Measurements from ENCODE around the gene AKAP9.

GRCh38 chr7:91974066-91974465 is 33.4 kb downstream of the AKAP9 start:
- TF ChIP-seq EZH2 (IDR thresholded peaks at IDR 0.05; ENCODE audit: low read length), result no peak
- TF ChIP-seq CTCF (optimal IDR thresholded peaks at IDR 0.05 in 1 of 3, IDR thresholded peaks at IDR 0.05 in 1 of 3, conservative IDR thresholded peaks at IDR 0.05 in 1 of 3; ENCODE audit: extremely low read depth in 1 of 3, insufficient read depth in 2 of 3, low read length in 3 of 3), result no peak
